Thyroid gland (tissue), 4 donors: Measurements from ENCODE around the gene RAB11A. TPM values are rescaled to one million over a fixed set of nuclear protein-coding genes. Genes with fewer than 3 reads are reported as not detected.
A peak's percentile ranks its signal among the peaks of the same experiment; 100 is the strongest.

Experiments
- DNase-seq, 2 donors: peaks; one replicate each; pipeline ENCODE4 v3.0.0-alpha.2; 2019
- H3K27ac ChIP-seq, 3 donors: fragments of 200-600 bp; sonication (generic); 1 replicate in 2 of 3; 2 replicates in 1 of 3; pipeline ENCODE4 v1.5.1; 2016 to 2019; ENCODE audit warnings: mild to moderate bottlenecking in 1 of 3, moderate library complexity in 1 of 3
- H3K27me3 ChIP-seq: fragments of 200-600 bp; sonication (generic); one replicate; pipeline ENCODE4 v1.5.1; 2019
- H3K36me3 ChIP-seq, 2 donors: fragments of 200-600 bp; sonication (generic); one replicate each; pipeline ENCODE4 v1.5.1; 2016 to 2019
- H3K4me1 ChIP-seq, 2 donors: fragments of 200-600 bp; sonication (generic); one replicate each; pipeline ENCODE4 v1.5.1; 2017 to 2019
- H3K4me3 ChIP-seq, 3 donors: fragments of 200-600 bp; sonication (generic); replicated peaks in 1 of 3; 1 replicate in 2 of 3; 2 replicates in 1 of 3; pipeline ENCODE4 v1.5.1; 2016; ENCODE audit warnings: mild to moderate bottlenecking in 1 of 3
- H3K9me3 ChIP-seq: fragments of 200-600 bp; sonication (generic); one replicate; pipeline ENCODE4 v1.5.1; 2017
- CTCF ChIP-seq, 6 experiments: fragments of 200-600 bp in 3 of 6; fragments of 450-650 bp in 3 of 6; sonication (generic) in 3 of 6; IDR thresholded peaks; one replicate each; pipeline ENCODE4 v1.5.1; 2016 to 2019; ENCODE audit warnings: antibody characterized with exemption in 6 of 6, mild to moderate bottlenecking in 2 of 6, inconsistent platforms in 1 of 6, moderate library complexity in 1 of 6
- POLR2A ChIP-seq, 2 donors: fragments of 450-650 bp; IDR thresholded peaks; one replicate each; pipeline ENCODE4 v1.6.1; 2017; ENCODE audit warnings: antibody characterized with exemption in 2 of 2, mild to moderate bottlenecking in 2 of 2, moderate library complexity in 1 of 2
- WGBS, 2 donors: methylation state at CpG; one replicate each; pipeline ENCODE4 v1.1.5; 2017; 5-methylcytosine and 5-hydroxymethylcytosine counted together
- intact Hi-C: fragments of 100-400 bp; cut with DNase I; formaldehyde crosslinking; loops from one replicate; pipeline ENCODE4 v1.15.1; 2023
- total RNA-seq, 4 donors: library from RNA; depleted of rRNA; stranded (reverse); fragments of >200 nt; gene quantifications; one replicate each; pipeline ENCODE4 v1.2.3, GENCODE V29; 2016

The RAB11A gene
- 100 to 1,000 TPM; 201 to 369 (median 280) TPM for total RNA-seq

GRCh38 chr15:65869126-65869953, at the start of gene RAB11A:
RAB11A (plus strand) TSS chr15:65869491; CDS start chr15:65869586, 95 bp downstream.
- intact Hi-C loops, result no loop called here
- Histone ChIP-seq H3K9me3 (no peaks in the 10 kb centered on the region), H3K4me3 (peak within 1 kb of the TSS; percentile 93 to 100 (median 95)), H3K27me3 (no peaks in the 10 kb centered on the region), H3K27ac (peak within 1 kb of the TSS; percentile 88 to 93 (median 89)), H3K36me3 (no peaks in the 10 kb centered on the region), H3K4me1 (peaks cover 13 to 18% of the 10 kb centered on the region in 2 donors)
- WGBS, 2 donors, result 0 to 1% methylated on average over 29 to 43 of the region's 62 CpGs
- TF ChIP-seq POLR2A (IDR thresholded peaks at IDR 0.05) (peak; percentile 36 to 94), CTCF (IDR thresholded peaks at IDR 0.05) (peak in 3 of 6 experiments; percentile 3 to 51 (median 34))
- peak; percentile 94 to 95 for DNase-seq

GRCh38 chr15:65819563-65819960, 49.7 kb upstream of the RAB11A start:
- no peak for TF ChIP-seq POLR2A (IDR thresholded peaks at IDR 0.05)
- TF ChIP-seq CTCF (IDR thresholded peaks at IDR 0.05), result no peak
- WGBS, 2 donors, result 89 to 95% methylated on average over 3 of the region's 3 CpGs
- no peaks in the 10 kb centered on the region for H3K27me3 ChIP-seq
- H3K4me3 ChIP-seq, result no peak overlapping the region
- H3K4me1 ChIP-seq, result peaks cover 0 to 9% of the 10 kb centered on the region in 2 donors
- DNase-seq, result no peak
- intact Hi-C loops, result loop anchor here (10.0 kb wide), 1 partner anchor 135 kb away; no protein-coding TSS in a partner anchor
- no peaks in the 10 kb centered on the region for H3K36me3 ChIP-seq
- H3K27ac ChIP-seq, result no peak overlapping the region
- no peaks in the 10 kb centered on the region for H3K9me3 ChIP-seq

GRCh38 chr15:65821070-65821469, 48.2 kb upstream of the RAB11A start:
- no peaks in the 10 kb centered on the region for H3K36me3 ChIP-seq
- no peak for TF ChIP-seq POLR2A (IDR thresholded peaks at IDR 0.05)
- no peak for TF ChIP-seq CTCF (IDR thresholded peaks at IDR 0.05)
- no peaks in the 10 kb centered on the region for H3K9me3 ChIP-seq
- H3K4me3 ChIP-seq, result no peak overlapping the region
- no peak for DNase-seq
- H3K27me3 ChIP-seq, result no peaks in the 10 kb centered on the region
- peaks cover 0 to 20% of the 10 kb centered on the region in 2 donors for H3K4me1 ChIP-seq
- intact Hi-C loops, result loop anchor here (10.0 kb wide), 1 partner anchor 186 kb away; no protein-coding TSS in a partner anchor
- H3K27ac ChIP-seq, result no peak overlapping the region

GRCh38 chr15:65822316-65822715, 47.0 kb upstream of the RAB11A start:
- Histone ChIP-seq H3K9me3 (no peaks in the 10 kb centered on the region), H3K4me1 (peaks cover 0 to 20% of the 10 kb centered on the region in 2 donors), H3K4me3 (no peak overlapping the region), H3K27ac (no peak overlapping the region), H3K36me3 (no peaks in the 10 kb centered on the region), H3K27me3 (no peaks in the 10 kb centered on the region)
- intact Hi-C loops, result loop anchor here (10.0 kb wide), 1 partner anchor 188 kb away; no protein-coding TSS in a partner anchor
- DNase-seq, result no peak
- 75 to 81% methylated on average over 3 of the region's 3 CpGs for WGBS, 2 donors
- TF ChIP-seq CTCF (IDR thresholded peaks at IDR 0.05) (no peak), POLR2A (IDR thresholded peaks at IDR 0.05) (no peak)
